NCI-H2196 (cell line): ENCODE measurements around the gene STON1.
"Not testable (repeated sequence)": the region's sequence is repeated elsewhere in the genome, so short reads cannot be mapped to it uniquely, and the experiment has no call there.

Source experiments
- DNase-seq: peaks from one replicate; lab custom pipeline; 2025; ENCODE audit not compliant: unreplicated experiment; lab: John Stamatoyannopoulos, UW

STON1 gene, protein sequence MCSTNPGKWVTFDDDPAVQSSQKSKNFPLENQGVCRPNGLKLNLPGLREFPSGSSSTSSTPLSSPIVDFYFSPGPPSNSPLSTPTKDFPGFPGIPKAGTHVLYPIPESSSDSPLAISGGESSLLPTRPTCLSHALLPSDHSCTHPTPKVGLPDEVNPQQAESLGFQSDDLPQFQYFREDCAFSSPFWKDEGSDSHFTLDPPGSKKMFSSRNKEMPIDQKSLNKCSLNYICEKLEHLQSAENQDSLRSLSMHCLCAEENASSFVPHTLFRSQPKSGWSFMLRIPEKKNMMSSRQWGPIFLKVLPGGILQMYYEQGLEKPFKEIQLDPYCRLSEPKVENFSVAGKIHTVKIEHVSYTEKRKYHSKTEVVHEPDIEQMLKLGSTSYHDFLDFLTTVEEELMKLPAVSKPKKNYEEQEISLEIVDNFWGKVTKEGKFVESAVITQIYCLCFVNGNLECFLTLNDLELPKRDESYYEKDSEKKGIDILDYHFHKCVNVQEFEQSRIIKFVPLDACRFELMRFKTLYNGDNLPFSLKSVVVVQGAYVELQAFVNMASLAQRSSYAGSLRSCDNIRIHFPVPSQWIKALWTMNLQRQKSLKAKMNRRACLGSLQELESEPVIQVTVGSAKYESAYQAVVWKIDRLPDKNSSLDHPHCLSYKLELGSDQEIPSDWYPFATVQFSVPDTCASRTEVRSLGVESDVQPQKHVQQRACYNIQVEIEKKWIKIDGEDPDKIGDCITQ

DNA sequence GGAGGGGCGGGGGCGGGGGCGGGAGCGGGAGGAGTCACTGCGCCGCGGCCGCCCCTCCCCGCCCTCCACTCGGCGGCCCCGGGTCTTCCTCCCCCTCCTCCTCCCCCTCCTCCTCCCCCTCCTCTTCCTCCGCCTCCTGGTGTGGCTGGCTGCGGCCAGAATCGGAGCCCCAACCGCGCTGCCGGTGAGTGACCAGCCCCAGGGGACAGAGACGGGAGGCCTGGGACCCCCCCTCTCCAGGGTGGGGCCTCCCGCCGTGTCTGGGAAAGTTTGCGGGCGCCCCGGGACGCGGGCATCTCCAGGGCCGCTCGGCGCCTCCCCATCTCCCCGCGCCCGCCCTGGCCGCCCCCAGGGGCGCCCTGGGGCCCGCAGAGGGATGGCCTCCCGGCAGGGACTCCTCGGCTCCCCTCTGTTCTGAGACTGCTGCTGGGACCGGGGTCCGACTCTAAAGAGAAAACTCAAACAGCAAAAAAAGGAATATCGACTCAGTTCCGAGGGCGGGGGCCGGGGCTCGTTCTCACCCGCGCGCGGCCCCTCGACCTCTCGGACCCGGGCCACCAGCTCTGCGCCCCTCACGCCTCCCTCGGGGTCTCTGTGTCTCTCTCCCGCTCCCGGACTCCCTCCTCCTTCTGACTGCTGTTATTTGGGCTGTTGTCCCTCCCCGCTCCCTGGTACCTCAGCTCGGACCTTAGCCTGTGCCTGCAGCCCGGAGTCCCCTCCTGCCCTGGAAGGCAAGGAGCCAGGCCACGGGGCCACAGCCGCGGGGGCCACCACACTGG is at the start of gene STON1:
Gene STON1, plus strand, starts transcription at position 122 of the 779 bp plus-strand sequence. CDS start 50,480 bp downstream, outside the sequence.
- no peak for DNase-seq

DNA sequence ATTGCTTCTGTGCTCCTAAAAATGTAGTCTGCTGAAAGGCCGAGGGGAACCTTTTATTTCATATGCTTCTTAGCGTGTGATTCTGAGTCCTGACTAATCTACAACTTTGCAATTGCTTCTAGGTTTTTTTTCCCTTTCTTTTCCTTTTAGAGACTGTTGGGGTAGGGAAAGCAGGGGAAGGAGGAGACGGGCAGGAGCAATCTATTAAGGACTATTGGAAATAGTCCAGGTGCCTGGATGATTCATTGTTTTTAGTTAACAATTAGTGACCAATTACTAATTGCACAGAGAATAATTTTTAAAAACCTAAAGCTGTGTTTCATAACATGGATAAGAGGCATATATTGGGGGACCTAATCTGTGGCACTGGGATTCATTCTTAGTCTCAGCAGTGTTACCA is 49.4 kb upstream of the STON1 start:
- DNase-seq = no peak

DNA sequence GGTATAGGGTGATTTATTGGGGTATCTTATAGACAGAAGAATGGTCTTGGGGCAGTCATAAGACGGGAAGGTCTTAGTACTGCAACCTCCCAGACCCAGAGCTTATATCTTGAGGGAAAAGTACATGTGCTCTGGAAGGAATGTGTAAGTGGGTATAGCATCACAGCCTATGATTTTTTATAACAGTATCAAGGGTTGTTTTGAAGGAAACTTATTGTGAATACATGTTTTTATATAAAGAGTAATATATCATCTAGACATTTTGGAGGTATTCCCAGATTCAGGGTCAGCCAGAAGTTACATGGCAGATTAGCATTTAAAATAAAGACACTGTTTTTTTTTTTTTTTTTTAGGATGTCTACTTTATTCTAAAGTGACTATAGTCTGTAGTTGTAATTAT is 47.6 kb upstream of the STON1 start:
- DNase-seq = no peak

DNA sequence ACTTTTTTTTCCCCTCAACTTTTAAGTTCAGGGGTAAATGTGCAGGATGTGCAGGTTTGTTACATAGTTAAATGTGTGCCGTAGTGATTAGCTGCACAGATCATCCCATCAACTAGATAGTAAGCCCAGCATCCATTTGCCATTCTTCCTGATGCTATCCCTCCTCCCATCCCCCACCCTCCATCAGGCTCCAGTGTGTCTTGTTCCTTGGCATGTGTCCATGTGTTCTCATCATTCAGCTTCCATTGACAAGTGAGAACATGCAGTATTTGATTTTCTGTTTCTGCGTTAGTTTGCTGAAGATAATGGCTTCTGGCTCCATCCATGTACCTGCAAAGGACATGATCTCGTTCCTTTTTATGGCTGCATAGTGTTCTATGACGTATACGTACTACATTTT is 47.2 kb upstream of the STON1 start:
- no peak for DNase-seq

DNA sequence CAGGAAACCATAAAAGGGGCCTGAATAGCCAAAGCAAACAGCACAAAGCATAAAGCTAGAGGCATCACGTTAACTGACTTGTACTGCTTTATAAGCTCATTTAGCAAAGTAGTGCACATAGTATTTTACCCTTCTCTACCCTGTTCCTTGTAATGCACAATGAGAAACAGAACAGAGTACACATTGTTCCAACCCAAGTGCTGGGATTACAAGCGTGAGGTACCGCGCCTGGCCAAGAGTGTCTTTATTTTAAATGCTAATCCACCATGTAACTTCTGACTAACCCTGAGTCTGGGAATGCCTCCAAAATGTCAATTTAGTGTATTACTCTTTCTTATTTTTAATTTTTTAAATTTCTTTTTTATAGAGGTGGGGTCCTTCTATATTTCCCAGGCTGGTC is 46.4 kb upstream of the STON1 start:
- DNase-seq = no peak

DNA sequence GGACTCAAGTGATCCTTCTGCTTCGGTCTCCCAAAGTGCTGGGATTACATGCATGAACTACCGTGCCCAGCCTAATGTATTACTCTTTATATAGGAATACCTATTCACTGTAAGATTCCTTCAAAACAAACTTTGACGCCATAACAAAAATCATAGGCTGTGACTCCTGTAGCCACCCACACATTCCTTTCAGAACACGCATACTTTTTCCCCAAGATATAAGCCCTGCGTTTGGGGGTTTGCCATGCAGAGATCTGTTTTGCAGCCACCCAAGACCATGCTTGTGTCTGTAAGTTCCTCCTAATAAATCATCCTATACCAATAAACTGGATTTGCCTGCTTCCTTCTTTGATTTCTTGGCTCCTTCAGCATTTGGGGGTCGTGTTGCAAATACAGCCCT is 46.0 kb upstream of the STON1 start:
- no peak for DNase-seq

DNA sequence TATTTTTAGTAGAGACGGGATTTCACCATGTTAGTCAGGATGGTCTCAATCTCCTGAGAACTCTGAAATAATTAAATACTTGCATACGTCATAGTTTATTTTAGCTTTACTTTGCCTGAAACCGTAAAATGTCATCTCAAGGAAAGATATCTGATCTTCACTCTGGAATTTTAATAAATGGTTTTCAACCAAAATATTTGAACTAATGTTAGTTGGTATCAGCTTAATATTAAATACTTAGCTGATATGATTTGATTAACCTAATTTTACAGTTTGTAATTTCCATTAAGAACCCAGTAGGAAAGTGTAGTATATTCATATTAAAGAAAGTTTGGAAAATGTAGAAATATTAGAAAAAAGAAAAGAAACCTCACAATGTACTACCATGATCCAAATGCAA is 41.4 kb upstream of the STON1 start:
- no peak for DNase-seq

DNA sequence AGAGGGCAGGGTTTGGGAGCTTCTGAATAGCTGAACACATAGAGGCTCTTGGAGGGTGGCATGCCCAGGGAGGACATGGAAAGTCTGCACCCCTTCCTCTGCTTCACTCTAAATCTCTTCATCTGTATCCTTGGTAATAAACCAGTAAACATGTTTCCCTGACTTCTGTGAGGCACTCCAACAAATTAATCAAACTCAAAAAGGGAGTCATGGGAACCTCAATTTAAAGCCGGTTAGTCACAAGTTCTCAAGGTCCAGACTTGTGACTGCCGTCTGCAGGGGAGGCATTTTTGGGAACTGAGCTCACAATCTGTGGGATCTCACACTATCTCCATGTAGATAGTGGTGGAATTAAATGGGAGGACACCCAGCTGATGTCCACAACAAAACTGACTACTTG is 33.1 kb upstream of the STON1 start:
- DNase-seq = no peak

DNA sequence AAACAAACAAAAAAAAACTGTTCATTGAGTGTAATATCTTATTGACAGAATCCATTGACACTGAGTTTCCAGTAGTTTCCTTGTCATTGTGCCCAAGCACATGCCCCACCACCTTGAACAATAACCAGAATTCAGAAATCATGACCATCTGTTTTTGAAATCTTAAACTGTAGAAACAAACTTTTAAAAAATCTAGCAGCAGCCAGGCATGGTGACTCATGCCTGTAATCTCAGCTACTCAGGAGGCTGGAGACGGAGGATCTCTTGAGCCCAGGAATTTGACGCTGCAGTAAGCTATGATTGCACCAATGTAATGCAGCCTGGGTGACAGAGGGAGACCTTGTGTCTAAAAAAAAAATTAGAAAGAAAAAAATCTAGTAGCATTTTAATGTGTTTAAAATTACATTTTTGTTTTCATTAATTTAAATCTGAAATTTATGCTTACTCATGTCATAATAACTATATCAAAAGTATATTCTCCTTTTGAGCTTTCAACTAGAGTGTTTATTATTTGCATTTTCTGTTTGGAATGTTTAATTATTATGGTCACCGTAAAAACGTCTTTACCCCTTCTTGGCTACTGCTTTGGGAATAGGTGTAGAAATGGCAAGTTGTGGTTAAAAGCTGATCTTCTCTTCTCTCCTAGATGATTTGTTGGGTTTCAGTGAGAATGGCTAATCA is 25.2 kb upstream of the STON1 start:
- no peak for DNase-seq

DNA sequence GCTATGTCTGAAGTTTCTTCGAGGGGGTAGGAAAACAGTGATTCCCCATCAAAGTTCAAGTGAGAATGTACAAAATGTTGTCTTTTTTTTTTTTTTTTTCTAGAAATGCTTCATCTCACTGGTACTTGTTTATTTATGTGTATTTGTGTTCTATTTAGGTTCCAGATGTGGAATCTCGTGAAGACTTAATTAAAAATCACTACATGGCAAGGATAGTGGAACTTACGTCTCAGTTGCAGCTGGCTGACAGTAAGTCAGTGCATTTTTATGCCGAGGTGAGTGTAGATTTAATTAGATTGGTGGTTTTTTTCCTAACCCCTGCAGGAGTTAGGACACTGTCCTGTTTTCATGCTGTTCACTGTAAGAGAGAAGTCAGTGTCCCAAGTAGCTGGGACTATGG is 22.8 kb upstream of the STON1 start:
- DNase-seq = no peak

DNA sequence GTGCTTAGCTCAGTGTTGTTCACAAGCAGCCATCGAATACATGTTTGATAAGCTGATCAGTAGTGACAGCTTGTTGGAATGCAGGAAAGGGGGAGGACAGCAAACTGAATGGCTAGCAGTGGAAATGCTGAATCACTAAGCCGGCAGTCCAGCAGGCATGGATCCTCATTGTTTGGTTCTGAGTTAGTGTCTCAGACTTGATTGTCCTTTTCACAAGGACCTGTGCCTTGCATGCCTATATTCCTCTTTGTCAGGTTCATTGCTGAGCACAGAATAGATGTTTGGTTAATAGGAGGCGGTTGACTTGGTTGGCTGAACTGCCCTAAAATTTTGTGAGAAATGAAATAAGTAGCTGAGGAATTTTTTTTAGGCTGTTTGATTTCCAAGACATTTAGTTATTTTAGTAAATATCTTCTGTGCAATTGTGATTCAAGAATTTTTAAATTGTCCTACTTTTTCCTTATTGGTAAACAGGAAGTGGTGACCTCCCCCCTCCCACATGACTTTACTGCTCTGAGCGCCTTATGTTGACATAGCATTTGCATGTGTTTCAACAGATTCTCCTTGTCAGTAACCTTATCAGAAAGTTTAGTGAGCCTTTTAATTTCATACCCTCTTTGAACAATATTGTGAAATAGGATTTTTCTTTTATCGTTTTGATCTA is 21.4 kb upstream of the STON1 start:
- DNase-seq = no peak

DNA sequence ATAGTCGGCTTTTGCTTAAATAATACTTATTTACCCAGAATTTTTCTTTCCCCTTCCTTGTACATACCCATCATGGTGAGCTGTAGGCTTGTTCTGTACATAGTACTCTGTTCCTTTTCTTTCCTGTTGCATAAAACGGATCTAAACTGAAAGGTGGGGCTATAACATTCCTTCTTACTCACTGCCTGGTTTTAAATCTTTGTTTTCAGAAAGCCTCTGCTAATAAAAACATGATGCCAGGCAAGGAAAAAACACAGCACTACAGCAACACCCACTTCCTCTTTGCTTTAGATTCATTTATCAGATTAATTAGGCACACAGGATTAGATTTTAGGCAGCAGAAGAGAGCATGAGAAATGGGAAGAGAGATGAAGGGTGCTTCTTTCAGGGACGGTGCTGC is 19.6 kb upstream of the STON1 start:
- no peak for DNase-seq

DNA sequence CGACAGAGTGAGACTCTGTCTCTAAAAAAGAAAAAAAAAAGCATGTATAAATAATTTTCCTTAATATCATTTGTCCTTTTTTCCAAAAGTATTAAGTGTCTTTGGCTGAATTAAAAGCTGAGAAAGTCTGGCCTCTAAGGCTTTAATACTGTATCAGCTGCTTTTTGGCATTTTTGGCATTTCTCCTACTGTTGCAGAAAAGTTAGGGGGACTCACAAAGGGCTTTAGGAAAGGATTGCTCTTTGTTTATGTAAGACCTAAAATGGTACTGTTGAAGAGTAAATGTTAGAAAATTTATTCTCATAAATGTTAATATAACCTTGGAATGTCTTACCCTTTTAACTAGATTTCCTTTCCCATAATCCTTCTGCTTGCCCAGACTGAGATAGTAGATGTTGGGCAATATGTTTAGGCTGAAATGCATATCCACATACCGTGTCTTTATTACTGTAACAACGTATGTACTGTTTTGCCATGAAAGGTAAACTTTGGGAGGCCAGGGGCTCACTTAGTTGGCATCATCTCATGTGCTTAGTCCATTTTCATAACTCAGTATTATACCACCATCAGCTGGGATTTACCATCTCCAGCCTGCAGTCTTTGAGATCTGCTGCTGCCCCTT is 18.0 kb upstream of the STON1 start:
- DNase-seq = no peak

DNA sequence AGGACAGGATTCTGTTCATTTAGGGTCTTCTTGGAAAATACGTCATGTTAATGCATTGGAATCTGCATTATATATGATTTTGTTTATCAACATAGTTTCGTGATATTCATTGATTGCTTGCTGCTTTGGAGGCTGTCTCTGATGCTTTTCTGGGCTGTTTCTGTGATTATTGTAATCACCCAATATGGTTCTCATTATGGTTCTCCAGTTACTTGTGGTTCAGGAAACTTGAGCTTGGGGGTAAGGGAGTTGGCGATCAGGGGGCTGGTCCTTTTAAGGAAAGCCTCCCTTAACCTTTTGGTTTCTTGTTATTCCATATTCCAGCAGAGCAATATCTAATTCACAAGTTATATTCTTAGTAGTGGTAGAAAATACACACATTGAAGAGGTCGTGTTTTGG is 17.4 kb upstream of the STON1 start:
- no peak for DNase-seq

DNA sequence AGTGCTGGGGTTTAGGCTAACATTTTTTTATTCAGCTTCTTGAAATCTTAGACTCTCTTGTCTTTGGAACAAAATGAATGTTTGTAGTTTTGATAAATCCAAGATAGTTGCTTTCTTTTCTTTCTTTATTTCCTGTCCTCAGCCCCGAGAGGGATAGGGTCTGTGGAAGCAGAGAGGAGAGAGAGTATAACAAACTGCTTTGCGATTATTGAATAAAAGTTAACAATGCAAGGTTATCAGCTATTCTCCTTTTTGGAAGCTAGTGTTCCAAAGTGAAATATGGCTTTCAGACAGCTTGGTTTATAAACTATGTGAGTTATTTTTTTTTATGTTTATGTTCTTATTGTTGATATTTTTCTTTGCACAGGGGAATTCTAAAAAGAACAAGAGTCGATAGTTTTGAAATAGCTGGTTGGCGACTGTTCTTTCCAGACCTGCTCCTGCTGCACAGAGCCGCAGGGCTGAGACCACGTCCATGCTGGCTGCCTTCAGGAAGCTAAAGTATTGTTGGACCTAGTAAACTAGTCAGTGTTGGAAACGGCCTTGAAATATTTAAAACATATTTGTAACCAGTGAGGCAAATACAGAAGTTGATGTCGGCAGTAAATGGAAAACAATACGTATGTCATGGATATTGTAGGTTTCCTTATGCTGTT is 15.5 kb upstream of the STON1 start:
- no peak for DNase-seq

DNA sequence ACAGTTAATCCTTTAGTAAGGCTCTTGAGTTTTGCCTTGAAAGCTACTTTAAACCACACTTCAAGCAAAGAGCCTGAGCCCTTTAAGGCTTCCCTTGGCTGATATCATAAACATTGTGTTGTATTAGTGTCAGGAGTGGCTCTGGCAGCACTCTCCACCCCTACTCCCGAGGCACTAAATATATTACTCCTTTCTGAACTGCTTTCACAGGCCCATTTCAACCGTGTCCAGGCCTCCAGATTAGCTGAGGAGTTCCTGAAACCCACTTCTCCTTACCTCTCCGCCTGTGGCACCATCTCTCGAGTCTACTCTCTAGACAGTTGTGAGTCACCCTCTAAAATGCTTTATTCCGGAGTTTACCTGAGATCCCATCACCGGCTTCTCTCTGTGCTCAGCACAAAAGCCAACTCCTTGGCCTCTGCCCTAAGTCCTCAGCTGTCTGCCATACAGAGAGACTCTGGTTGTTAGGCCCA is 14.4 kb upstream of the STON1 start:
- no peak for DNase-seq

DNA sequence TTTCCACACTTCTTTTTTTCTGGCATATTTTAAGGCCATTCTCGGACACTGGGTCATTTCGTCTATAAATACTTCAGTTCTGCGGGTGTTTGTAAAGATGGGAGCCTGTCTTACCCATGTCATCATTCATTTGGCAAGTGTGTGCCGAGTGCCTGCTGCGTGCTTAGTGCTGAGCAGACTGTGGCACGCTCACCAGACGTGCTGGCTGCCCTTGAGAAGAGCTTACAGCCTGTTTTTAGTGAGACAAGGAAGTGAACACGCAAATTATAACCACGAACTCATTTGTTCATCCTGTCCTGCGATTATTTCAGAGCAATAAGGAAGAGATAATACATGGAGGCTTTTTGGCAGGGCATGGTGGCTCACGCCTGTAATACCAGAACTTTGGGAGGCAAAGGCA is 10.4 kb upstream of the STON1 start:
- DNase-seq = no peak

DNA sequence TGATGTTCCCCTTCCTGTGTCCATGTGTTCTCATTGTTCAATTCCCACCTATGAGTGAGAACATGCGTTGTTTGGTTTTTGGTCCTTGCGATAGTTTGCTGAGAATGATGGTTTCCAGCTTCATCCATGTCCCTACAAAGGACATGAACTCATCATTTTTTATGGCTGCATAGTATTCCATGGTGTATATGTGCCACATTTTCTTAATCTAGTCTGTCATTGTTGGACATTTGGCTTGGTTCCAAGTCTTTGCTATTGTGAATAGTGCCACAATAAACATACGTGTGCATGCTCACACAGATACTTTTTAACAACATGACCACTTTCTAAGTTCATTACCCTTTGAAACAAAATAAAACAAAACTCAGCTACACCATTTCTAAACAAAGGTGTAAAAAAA is 5.2 kb upstream of the STON1 start:
- not testable (repeated sequence) for DNase-seq

DNA sequence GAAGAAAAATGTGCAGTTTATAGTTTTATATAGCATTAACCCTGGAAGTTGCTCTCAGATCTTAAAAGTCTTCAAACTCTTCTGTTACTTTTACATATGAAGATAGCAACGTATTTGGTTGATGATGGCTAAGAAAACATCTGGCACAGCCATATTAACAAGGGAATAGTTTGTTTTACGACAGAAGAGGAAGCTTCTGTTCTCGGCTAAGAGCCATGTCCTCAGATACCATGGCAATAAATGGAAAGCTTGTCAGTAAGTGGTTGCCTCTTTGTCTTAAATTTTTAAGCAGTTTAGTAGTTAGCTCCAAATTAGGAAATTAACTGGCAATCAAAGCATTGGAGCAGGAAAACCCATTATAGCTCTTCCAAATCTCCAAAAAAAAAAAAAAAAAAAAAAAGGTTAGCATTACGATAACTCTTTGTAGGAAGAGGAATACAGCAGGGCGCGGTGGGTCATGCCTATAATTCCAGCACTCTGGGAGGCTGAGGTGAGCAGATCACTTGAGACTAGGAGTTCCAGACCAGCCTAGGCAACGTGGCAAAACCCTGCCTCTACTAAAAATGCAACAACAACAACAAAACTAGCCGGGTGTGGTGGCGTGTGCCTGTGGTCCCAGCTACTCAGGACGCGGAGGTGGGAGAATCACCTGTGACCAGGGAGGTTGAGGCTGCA is 4.5 kb upstream of the STON1 start:
- no peak for DNase-seq
